ENCODE data around the gene RHCG. TPM values are rescaled to one million over a fixed set of nuclear protein-coding genes. Genes with fewer than 3 reads are reported as not detected.

The RHCG gene
- total RNA-seq: 195 and 498 TPM in 2 replicates

DNA sequence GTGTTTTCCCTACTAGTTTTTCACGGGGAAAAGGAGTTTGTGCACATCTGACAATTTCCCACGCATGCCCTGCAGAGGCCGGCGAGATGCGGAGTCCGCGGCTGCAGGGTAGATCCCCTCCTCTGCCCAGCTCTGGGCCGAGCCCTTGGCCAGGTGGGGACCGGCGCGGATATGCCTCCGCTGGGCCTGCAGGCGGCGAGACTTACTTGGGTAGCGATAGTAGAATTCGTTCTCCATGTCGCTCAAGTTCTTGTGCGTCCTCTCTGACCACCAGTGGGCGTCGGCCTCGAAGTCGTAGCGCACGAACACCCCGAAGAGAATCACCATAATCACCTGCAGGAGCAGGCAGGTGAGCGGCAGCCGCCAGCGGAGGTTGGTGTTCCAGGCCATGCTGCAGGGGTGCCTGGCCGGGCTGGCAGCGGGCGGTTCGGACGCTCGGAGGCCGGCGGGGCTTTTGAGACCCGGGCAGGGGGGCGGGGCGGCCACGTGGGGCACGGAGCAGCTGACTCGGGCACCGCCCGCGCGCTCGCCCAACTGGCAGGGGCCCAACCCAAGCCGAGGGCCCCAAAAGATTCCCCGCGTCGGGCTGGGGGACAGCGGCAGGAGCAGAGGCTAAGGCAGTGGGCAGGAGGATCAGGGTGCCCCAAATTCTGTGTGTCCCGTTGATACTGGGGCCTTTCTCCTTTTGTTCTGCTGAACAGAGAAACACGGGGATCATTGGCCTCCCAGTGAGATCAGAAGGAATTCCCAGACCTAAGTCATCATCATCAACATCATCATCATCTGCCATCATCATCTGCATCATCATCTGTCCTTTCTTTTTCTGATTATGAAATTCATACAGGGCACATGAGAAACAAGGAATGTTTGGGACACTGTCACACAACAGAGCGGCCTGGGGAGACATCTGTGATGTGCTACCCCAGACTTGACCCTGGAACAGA, at the start of gene RHCG:
RHCG (minus strand) TSS at position 429 of the 944 bp plus-strand sequence; CDS start at position 390, 39 bp downstream.

Other genes with a start within 250 kb of the RHCG start
- 95.2 and 97.1 TPM in 2 replicates for gene POLG, start 161.8 kb downstream of the RHCG start, total RNA-seq
- gene TICRR, start 78.9 kb upstream of the RHCG start, total RNA-seq: under 0.01 and 0.14 TPM in 2 replicates
- 2.0 and 2.7 TPM in 2 replicates for gene KIF7, start 158.9 kb upstream of the RHCG start, total RNA-seq
- gene PLIN1, start 182.8 kb upstream of the RHCG start, total RNA-seq: 0.34 and 0.43 TPM in 2 replicates
- 8.9 and 9.8 TPM in 2 replicates for gene PEX11A, start 194.2 kb upstream of the RHCG start, total RNA-seq
- gene WDR93, start 194.2 kb upstream of the RHCG start, total RNA-seq: 0.07 TPM in 1 of 2 replicates, not detected in the other